ENCODE measurements around the gene MEP1B. TPM values are rescaled to one million over a fixed set of nuclear protein-coding genes. Genes with fewer than 3 reads are reported as not detected.

MEP1B gene
- total and polyA plus RNA-seq, 2 donors from 2014 or later: not detected

- intact Hi-C loops (cut with DNase I): no loop called here
- no peaks in the 10 kb centered on the region for H3K36me3 ChIP-seq (ENCODE audit: control insufficient read depth in 2 of 3, insufficient read depth in 3 of 3, low read length in 3 of 3)
- H3K4me1 ChIP-seq (ENCODE audit: control insufficient read depth in 2 of 3, insufficient read depth in 2 of 3, low read depth in 1 of 3, low read length in 3 of 3): no peaks in the 10 kb centered on the region
- FAIRE-seq (no peak), DNase-seq (no peak)
- TF ChIP-seq, protein P1, sequence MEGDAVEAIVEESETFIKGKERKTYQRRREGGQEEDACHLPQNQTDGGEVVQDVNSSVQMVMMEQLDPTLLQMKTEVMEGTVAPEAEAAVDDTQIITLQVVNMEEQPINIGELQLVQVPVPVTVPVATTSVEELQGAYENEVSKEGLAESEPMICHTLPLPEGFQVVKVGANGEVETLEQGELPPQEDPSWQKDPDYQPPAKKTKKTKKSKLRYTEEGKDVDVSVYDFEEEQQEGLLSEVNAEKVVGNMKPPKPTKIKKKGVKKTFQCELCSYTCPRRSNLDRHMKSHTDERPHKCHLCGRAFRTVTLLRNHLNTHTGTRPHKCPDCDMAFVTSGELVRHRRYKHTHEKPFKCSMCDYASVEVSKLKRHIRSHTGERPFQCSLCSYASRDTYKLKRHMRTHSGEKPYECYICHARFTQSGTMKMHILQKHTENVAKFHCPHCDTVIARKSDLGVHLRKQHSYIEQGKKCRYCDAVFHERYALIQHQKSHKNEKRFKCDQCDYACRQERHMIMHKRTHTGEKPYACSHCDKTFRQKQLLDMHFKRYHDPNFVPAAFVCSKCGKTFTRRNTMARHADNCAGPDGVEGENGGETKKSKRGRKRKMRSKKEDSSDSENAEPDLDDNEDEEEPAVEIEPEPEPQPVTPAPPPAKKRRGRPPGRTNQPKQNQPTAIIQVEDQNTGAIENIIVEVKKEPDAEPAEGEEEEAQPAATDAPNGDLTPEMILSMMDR (IDR thresholded peaks at IDR 0.05; ENCODE audit: borderline replicate concordance, extremely low read depth, insufficient read depth): no peak
- no peaks in the 10 kb centered on the region for H3K27me3 ChIP-seq (ENCODE audit: control insufficient read depth, insufficient read depth, low read length)
- no peak overlapping the region for H3K27ac ChIP-seq (ENCODE audit: low read depth in 2 of 2, low read length in 2 of 2)
- H3K4me3 ChIP-seq (ENCODE audit: low read length in 3 of 3): no peak overlapping the region
- no peak overlapping the region for H3K9ac ChIP-seq (ENCODE audit: low read length in 3 of 3)
- H3K9me3 ChIP-seq (ENCODE audit: control insufficient read depth in 2 of 3, insufficient read depth in 1 of 3, low read length in 3 of 3): no peaks in the 10 kb centered on the region
These were observed 6.3 kb upstream of the MEP1B start for GRCh38 chr18:32183503-32183902.

DNA sequence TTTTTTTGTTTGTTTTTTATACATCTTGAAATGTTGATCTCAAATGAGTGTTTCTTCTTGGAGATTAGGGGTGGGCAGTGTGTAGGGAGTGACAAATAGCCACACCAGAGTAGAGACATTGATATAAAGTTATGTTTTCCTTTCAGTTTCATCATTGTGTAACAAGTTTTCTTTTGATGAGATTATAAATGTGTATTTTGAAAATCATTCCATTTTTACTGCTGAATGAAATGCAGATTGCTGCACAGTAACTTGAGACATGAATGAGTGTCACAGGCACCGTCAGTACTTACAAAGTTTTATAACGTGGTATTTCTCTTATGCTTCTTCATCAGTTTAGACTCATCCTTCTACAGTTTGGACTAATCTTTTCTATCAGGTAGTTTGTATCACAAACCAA lies 370 bp downstream of the MEP1B start:
- TF ChIP-seq, protein P1 (IDR thresholded peaks at IDR 0.05; ENCODE audit: borderline replicate concordance, extremely low read depth, insufficient read depth): no peak
- no peaks in the 10 kb centered on the region for H3K36me3 ChIP-seq (ENCODE audit: control insufficient read depth in 2 of 3, insufficient read depth in 3 of 3, low read length in 3 of 3)
- H3K27ac ChIP-seq (ENCODE audit: low read depth in 2 of 2, low read length in 2 of 2): no peak overlapping the region
- DNase-seq: no peak
- H3K4me3 ChIP-seq (ENCODE audit: low read length in 3 of 3): no peak overlapping the region
- H3K9ac ChIP-seq (ENCODE audit: low read length in 3 of 3): no peak overlapping the region
- H3K9me3 ChIP-seq (ENCODE audit: control insufficient read depth in 2 of 3, insufficient read depth in 1 of 3, low read length in 3 of 3): no peaks in the 10 kb centered on the region
- H3K4me1 ChIP-seq (ENCODE audit: control insufficient read depth in 2 of 3, insufficient read depth in 2 of 3, low read depth in 1 of 3, low read length in 3 of 3): no peaks in the 10 kb centered on the region
- no peak for FAIRE-seq
- no peaks in the 10 kb centered on the region for H3K27me3 ChIP-seq (ENCODE audit: control insufficient read depth, insufficient read depth, low read length)
- intact Hi-C loops (cut with DNase I): no loop called here

DNA sequence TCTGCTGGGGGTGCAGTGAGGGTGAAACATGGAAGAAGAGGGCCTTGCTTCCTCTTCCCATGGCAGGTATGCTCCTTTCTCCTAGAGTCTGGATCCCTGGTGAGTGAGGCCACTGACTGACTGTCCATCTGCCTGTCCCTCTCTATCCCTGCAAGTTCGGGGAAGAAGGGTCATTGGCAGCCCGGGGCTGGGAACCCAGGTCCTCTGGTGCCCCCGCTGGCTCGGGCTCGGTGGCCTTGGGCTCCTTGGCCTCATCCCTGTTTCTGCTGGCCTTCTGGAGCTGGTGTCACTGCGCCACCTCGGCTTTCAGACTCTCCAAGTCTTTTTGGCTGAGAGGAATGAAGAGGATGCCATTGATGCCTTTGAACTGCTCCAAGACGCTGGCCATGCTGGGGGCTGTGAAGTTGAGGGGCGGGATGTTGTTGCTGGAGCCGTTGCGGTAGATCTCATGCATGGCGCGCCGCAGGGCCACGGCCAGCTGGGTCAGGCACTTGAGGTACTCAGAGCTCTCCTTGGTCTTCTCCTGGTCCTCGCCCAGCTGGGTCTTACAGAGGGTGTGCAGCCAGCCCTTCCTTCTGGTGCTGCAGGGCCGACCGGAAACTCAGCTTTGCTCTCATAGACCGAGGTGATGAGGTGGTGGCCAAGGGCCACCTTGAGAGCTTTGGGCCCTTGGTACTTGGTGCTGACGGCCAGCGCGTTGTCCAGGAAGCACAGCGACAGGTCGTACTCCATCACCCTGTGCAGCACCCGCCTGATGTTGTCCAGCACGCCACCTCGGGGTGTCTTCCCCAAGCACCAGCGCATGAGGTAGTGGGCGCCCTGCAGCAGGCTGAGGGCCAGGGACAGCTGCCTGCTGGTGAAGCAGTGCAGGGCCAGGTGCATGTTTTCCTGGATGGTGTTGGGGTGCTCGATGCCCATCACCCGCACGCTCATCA lies 6.3 kb downstream of the MEP1B start:
- TF ChIP-seq, protein P1 (IDR thresholded peaks at IDR 0.05; ENCODE audit: borderline replicate concordance, extremely low read depth, insufficient read depth): no peak
- Histone ChIP-seq H3K4me1 (ENCODE audit: control insufficient read depth in 2 of 3, insufficient read depth in 2 of 3, low read depth in 1 of 3, low read length in 3 of 3) (no peaks in the 10 kb centered on the region), H3K9ac (ENCODE audit: low read length in 3 of 3) (no peak overlapping the region), H3K4me3 (ENCODE audit: low read length in 3 of 3) (no peak overlapping the region), H3K27me3 (ENCODE audit: control insufficient read depth, insufficient read depth, low read length) (no peaks in the 10 kb centered on the region), H3K9me3 (ENCODE audit: control insufficient read depth in 2 of 3, insufficient read depth in 1 of 3, low read length in 3 of 3) (no peaks in the 10 kb centered on the region), H3K36me3 (ENCODE audit: control insufficient read depth in 2 of 3, insufficient read depth in 3 of 3, low read length in 3 of 3) (no peaks in the 10 kb centered on the region), H3K27ac (ENCODE audit: low read depth in 2 of 2, low read length in 2 of 2) (no peak overlapping the region)
- DNase-seq (peak in 1 of 5 donors; percentile 57), FAIRE-seq (no peak)
- intact Hi-C loops (cut with DNase I): no loop called here
